GM08714 (cell line): ENCODE data around the gene MINDY4.

Experiments used
- H3K4me3 ChIP-seq: fragments of 200-500 bp; sonication (Bioruptor generic); 2 replicates; pipeline ENCODE4 v1.5.1; 2014; ENCODE audit warnings: mild to moderate bottlenecking, low read length, inconsistent platforms
- ZNF274 ChIP-seq: IDR thresholded peaks from 2 replicates; pipeline ENCODE4 v1.6.1; 2012; ENCODE audit warnings: mild to moderate bottlenecking, low read depth, low read length

MINDY4 gene

GRCh38 chr7:30900053-30900452 lies 128.8 kb downstream of the MINDY4 start:
- H3K4me3 ChIP-seq, result no peak overlapping the region
- TF ChIP-seq ZNF274, result no peak

- TF ChIP-seq ZNF274, result no peak
- H3K4me3 ChIP-seq, result no peak overlapping the region
Observed at GRCh38 chr7:30900803-30901362, 129.7 kb downstream of the MINDY4 start.

- no peak for TF ChIP-seq ZNF274
- no peak overlapping the region for H3K4me3 ChIP-seq
Observed at GRCh38 chr7:30901856-30902255, 130.6 kb downstream of the MINDY4 start.

- TF ChIP-seq ZNF274, result no peak
- no peak overlapping the region for H3K4me3 ChIP-seq
Observed at GRCh38 chr7:30902466-30902865, 131.2 kb downstream of the MINDY4 start.

GRCh38 chr7:30903146-30903545 lies 131.9 kb downstream of the MINDY4 start:
- TF ChIP-seq ZNF274, result no peak
- no peak overlapping the region for H3K4me3 ChIP-seq

GRCh38 chr7:30904561-30904960 lies 133.3 kb downstream of the MINDY4 start:
- TF ChIP-seq ZNF274, result no peak
- no peak overlapping the region for H3K4me3 ChIP-seq

- TF ChIP-seq ZNF274, result no peak
- H3K4me3 ChIP-seq, result no peak overlapping the region
Observed at GRCh38 chr7:30905078-30906012, 134.1 kb downstream of the MINDY4 start.

- no peak for TF ChIP-seq ZNF274
- H3K4me3 ChIP-seq, result no peak overlapping the region
Observed at GRCh38 chr7:30906014-30906413, 134.8 kb downstream of the MINDY4 start.

- no peak for TF ChIP-seq ZNF274
Observed at GRCh38 chr7:30906515-30907240, 135.5 kb downstream of the MINDY4 start.

GRCh38 chr7:30907527-30908267 lies 136.5 kb downstream of the MINDY4 start:
- TF ChIP-seq ZNF274, result no peak

More at GRCh38 chr7:30906515-30907240, 135.5 kb downstream of the MINDY4 start:
- no peak overlapping the region for H3K4me3 ChIP-seq

GRCh38 chr7:30908681-30909080 lies 137.5 kb downstream of the MINDY4 start:
- TF ChIP-seq ZNF274, result no peak
- H3K4me3 ChIP-seq, result no peak overlapping the region

More at GRCh38 chr7:30907527-30908267, 136.5 kb downstream of the MINDY4 start:
- no peak overlapping the region for H3K4me3 ChIP-seq

GRCh38 chr7:30909431-30909830 lies 138.2 kb downstream of the MINDY4 start:
- no peak for TF ChIP-seq ZNF274
- H3K4me3 ChIP-seq, result no peak overlapping the region

- H3K4me3 ChIP-seq, result no peak overlapping the region
- no peak for TF ChIP-seq ZNF274
Observed at GRCh38 chr7:30910411-30911073, 139.3 kb downstream of the MINDY4 start.
